H9 (cell line): ENCODE data around the gene NR1H4. TPM values are rescaled to one million over a fixed set of nuclear protein-coding genes. Genes with fewer than 3 reads are reported as not detected.
A peak's percentile ranks its signal among the peaks of the same experiment; 100 is the strongest.

Source experiments
- DNase-seq: peaks from one replicate; pipeline ENCODE4 v3.0.0-alpha.2; 2017
- H2AFZ ChIP-seq: one replicate; pipeline ENCODE4 v1.6.1; 2013; ENCODE audit warnings: mild to moderate bottlenecking, low read length, control low read depth, moderate library complexity
- H2AK5ac ChIP-seq: 2 replicates; pipeline ENCODE4 v1.6.1; 2013; ENCODE audit warnings: low read length, control low read depth, mixed read lengths; ENCODE audit not compliant: insufficient read length
- H2BK120ac ChIP-seq: one replicate; pipeline ENCODE4 v1.6.1; 2013; ENCODE audit warnings: low read depth, mild to moderate bottlenecking, low read length, control low read depth, inconsistent platforms; ENCODE audit not compliant: poor library complexity, severe bottlenecking
- H2BK12ac ChIP-seq: 2 replicates; pipeline ENCODE4 v1.6.1; 2013; ENCODE audit warnings: low read length, control low read depth, mixed read lengths, low read depth; ENCODE audit not compliant: insufficient read length
- H2BK15ac ChIP-seq: 2 replicates; pipeline ENCODE4 v1.6.1; 2013; ENCODE audit warnings: low read depth, low read length, control low read depth
- H2BK20ac ChIP-seq: one replicate; pipeline ENCODE4 v1.6.1; 2013; ENCODE audit warnings: low read depth, mild to moderate bottlenecking, low read length, control low read depth, inconsistent platforms; ENCODE audit not compliant: poor library complexity, severe bottlenecking
- H2BK5ac ChIP-seq: 2 replicates; pipeline ENCODE4 v1.6.1; 2013; ENCODE audit warnings: low read length, control low read depth, mixed read lengths; ENCODE audit not compliant: insufficient read length
- H3K14ac ChIP-seq: 2 replicates; pipeline ENCODE4 v1.6.1; 2013; ENCODE audit warnings: low read length, control low read depth; ENCODE audit not compliant: insufficient read depth
- H3K18ac ChIP-seq: 2 replicates; pipeline ENCODE4 v1.6.1; 2013; ENCODE audit warnings: low read depth, mild to moderate bottlenecking, mixed read lengths, low read length, control low read depth; ENCODE audit not compliant: insufficient read length
- H3K23ac ChIP-seq: 2 replicates; pipeline ENCODE4 v1.6.1; 2013; ENCODE audit warnings: low read length, control low read depth, mixed read lengths, low read depth; ENCODE audit not compliant: insufficient read length
- H3K23me2 ChIP-seq: 2 replicates; pipeline ENCODE4 v1.6.1; 2013; ENCODE audit warnings: low read depth, mild to moderate bottlenecking, mixed read lengths, low read length, control low read depth; ENCODE audit not compliant: insufficient read length, poor library complexity, severe bottlenecking
- H3K27ac ChIP-seq: 2 replicates; pipeline ENCODE4 v1.5.1; 2013; ENCODE audit warnings: low read length, control low read depth, mixed read lengths, low read depth; ENCODE audit not compliant: insufficient read length
- H3K27me3 ChIP-seq: 2 replicates; pipeline ENCODE4 v1.6.1; 2013; ENCODE audit warnings: low read length, control low read depth, inconsistent platforms; ENCODE audit not compliant: insufficient read depth
- H3K4ac ChIP-seq: 2 replicates; pipeline ENCODE4 v1.6.1; 2013; ENCODE audit warnings: low read depth, mild to moderate bottlenecking, control low read depth, inconsistent platforms, low read length, moderate library complexity
- H3K4me1 ChIP-seq: 2 replicates; pipeline ENCODE4 v1.6.1; 2013; ENCODE audit warnings: low read length, control low read depth, inconsistent platforms; ENCODE audit not compliant: insufficient read depth
- H3K4me2 ChIP-seq: 2 replicates; pipeline ENCODE4 v1.6.1; 2013; ENCODE audit warnings: low read length, control low read depth, mixed read lengths; ENCODE audit not compliant: insufficient read length, insufficient read depth
- H3K56ac ChIP-seq: 2 replicates; pipeline ENCODE4 v1.6.1; 2013; ENCODE audit warnings: low read depth, mild to moderate bottlenecking, mixed read lengths, low read length, control low read depth; ENCODE audit not compliant: insufficient read length
- H3K79me1 ChIP-seq: 2 replicates; pipeline ENCODE4 v1.6.1; 2013; ENCODE audit warnings: low read depth, mild to moderate bottlenecking, moderate library complexity, low read length, control low read depth, inconsistent platforms; ENCODE audit not compliant: insufficient read depth, poor library complexity, severe bottlenecking
- H3K79me2 ChIP-seq: 2 replicates; pipeline ENCODE4 v1.6.1; 2013; ENCODE audit warnings: low read length, control low read depth, inconsistent platforms; ENCODE audit not compliant: insufficient read depth
- H3K9ac ChIP-seq: 2 replicates; pipeline ENCODE4 v1.6.1; 2013; ENCODE audit warnings: low read length, control low read depth, mixed read lengths; ENCODE audit not compliant: insufficient read length; ENCODE audit errors: extremely low read depth
- H3K9me3 ChIP-seq: one replicate; pipeline ENCODE4 v1.6.1; 2013; ENCODE audit warnings: low read depth, low read length, inconsistent platforms; ENCODE audit not compliant: control insufficient read depth
- H3T11ph ChIP-seq: one replicate; pipeline ENCODE4 v1.6.1; 2013; ENCODE audit warnings: mild to moderate bottlenecking, low read length, control low read depth, inconsistent platforms
- H4K20me1 ChIP-seq: one replicate; pipeline ENCODE4 v1.6.1; 2013; ENCODE audit not compliant: control insufficient read depth, insufficient read length, insufficient read depth
- H4K5ac ChIP-seq: 2 replicates; pipeline ENCODE4 v1.6.1; 2013; ENCODE audit warnings: low read depth, mild to moderate bottlenecking, mixed read lengths, low read length, control low read depth; ENCODE audit not compliant: insufficient read length
- H4K8ac ChIP-seq: replicated peaks from 2 replicates; pipeline ENCODE4 v1.6.1; 2013; ENCODE audit warnings: low read length, control low read depth, mixed read lengths, low read depth; ENCODE audit not compliant: insufficient read length
- H4K91ac ChIP-seq: 2 replicates; pipeline ENCODE4 v1.6.1; 2013; ENCODE audit warnings: low read depth, mild to moderate bottlenecking, moderate library complexity, mixed read lengths, low read length, control low read depth; ENCODE audit not compliant: insufficient read length
- H3K27ac Mint-ChIP-seq, 3 experiments: 2 replicates in 2 of 3; 3 replicates in 1 of 3; pipeline ENCODE4 v1.8.0; 2020 to 2021; ENCODE audit warnings: mixed read lengths in 3 of 3, mild to moderate bottlenecking in 1 of 3, moderate library complexity in 1 of 3
- H3K27me3 Mint-ChIP-seq: 2 replicates; pipeline ENCODE4 v1.8.0; 2021; ENCODE audit warnings: low read depth, mild to moderate bottlenecking, moderate library complexity, mixed read lengths
- H3K36me3 Mint-ChIP-seq, 3 experiments: 2 replicates in 2 of 3; 3 replicates in 1 of 3; pipeline ENCODE4 v1.8.0; 2020 to 2021; ENCODE audit warnings: low read depth in 3 of 3, mixed read lengths in 3 of 3; ENCODE audit not compliant: insufficient read depth in 1 of 3
- H3K4me1 Mint-ChIP-seq, 2 experiments: 2 replicates each; pipeline ENCODE4 v1.8.0; 2020; ENCODE audit warnings: mixed read lengths in 2 of 2
- H3K4me3 Mint-ChIP-seq, 2 experiments: 2 replicates in 1 of 2; 3 replicates in 1 of 2; pipeline ENCODE4 v1.8.0; 2020 to 2021; ENCODE audit warnings: mild to moderate bottlenecking in 2 of 2, mixed read lengths in 2 of 2, moderate library complexity in 1 of 2
- H3K9me3 Mint-ChIP-seq, 2 experiments: 2 replicates in 1 of 2; 3 replicates in 1 of 2; pipeline ENCODE4 v1.8.0; 2020; ENCODE audit warnings: mild to moderate bottlenecking in 2 of 2, mixed read lengths in 2 of 2, moderate library complexity in 1 of 2
- WGBS: extraction: QIAGEN DNeasy Blood & Tissue Kit; methylation state at CpG from one replicate; pipeline ENCODE4 v1.1.7; 2013; ENCODE audit warnings: missing lambda C conversion rate, low lambda C conversion rate, mixed read lengths; ENCODE audit not compliant: insufficient read length; ENCODE audit errors: extremely low coverage; 5-methylcytosine and 5-hydroxymethylcytosine counted together
- total RNA-seq: library from RNA; stranded (reverse); gene quantifications from 2 replicates; pipeline ENCODE4 v1.2.1, GENCODE V29; 2021
- TF ChIP-seq, protein P1 (sequence below): fragments of 200-600 bp; sonication (generic); conservative IDR thresholded peaks from 3 replicates; pipeline ENCODE4 v1.8.0; 2021; ENCODE audit warnings: antibody characterized with exemption, mild to moderate bottlenecking

NR1H4 gene
- total RNA-seq, 1 experiment from 2014 or later, result not detected

DNA sequence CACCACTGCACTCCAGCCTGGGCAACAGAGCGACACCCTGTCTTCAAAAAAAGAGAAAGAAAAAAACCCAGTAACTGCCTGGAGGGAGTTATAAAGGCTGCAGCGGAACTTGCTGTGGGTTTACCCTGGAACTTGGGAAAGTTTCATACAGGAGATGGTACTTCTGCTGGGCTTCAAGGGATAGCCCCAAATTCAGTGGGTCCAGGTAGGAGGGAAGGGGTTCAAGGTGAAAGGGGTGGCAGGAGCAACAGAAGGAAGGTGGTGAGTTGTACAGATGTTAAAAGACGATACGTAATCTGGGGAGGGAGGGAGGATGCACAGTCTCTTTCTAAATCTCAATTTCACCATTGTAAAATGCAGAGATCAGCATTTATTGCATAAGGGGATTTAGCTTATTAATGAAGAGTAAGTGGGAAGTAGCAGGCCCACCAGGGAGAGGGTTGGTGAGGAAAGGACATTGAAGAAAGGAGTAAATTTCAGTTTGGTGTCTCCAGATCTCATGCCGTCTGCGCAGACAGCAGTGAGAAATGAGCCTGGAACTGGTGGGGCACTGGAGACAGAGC, 91.3 kb downstream of the NR1H4 start:
- WGBS, result no CpG with 5 or more reads among the region's 6 CpGs
- H3K9me3 Mint-ChIP-seq, result peaks cover 0 to 4% of the 10 kb centered on the region in 2 experiments; a peak in 1 of 5 replicates
- H2BK12ac ChIP-seq, result no peak overlapping the region
- no peak overlapping the region for H2AFZ ChIP-seq
- H3K79me2 ChIP-seq, result no peaks in the 10 kb centered on the region
- H3K4me3 Mint-ChIP-seq, result no peak overlapping the region; a peak in 1 of 5 replicates
- H3K56ac ChIP-seq, result no peak overlapping the region
- H3K4me1 Mint-ChIP-seq, result peaks cover 5% of the 10 kb centered on the region in 2 experiments; a peak in 2 of 4 replicates
- H3K4me1 ChIP-seq, result no peaks in the 10 kb centered on the region
- no peak overlapping the region for H3K27ac ChIP-seq
- H4K5ac ChIP-seq, result no peak overlapping the region
- DNase-seq, result no peak
- H2AK5ac ChIP-seq, result no peak overlapping the region
- H3K27ac Mint-ChIP-seq, result peak overlapping the region in 1 of 3 experiments; percentile 70; a peak in 1 of 7 replicates
- no peak overlapping the region for H3K4ac ChIP-seq
- H4K91ac ChIP-seq, result no peak overlapping the region
- H3K4me2 ChIP-seq, result no peak overlapping the region
- TF ChIP-seq, protein P1, sequence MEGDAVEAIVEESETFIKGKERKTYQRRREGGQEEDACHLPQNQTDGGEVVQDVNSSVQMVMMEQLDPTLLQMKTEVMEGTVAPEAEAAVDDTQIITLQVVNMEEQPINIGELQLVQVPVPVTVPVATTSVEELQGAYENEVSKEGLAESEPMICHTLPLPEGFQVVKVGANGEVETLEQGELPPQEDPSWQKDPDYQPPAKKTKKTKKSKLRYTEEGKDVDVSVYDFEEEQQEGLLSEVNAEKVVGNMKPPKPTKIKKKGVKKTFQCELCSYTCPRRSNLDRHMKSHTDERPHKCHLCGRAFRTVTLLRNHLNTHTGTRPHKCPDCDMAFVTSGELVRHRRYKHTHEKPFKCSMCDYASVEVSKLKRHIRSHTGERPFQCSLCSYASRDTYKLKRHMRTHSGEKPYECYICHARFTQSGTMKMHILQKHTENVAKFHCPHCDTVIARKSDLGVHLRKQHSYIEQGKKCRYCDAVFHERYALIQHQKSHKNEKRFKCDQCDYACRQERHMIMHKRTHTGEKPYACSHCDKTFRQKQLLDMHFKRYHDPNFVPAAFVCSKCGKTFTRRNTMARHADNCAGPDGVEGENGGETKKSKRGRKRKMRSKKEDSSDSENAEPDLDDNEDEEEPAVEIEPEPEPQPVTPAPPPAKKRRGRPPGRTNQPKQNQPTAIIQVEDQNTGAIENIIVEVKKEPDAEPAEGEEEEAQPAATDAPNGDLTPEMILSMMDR, result no peak
- no peak overlapping the region for H3K14ac ChIP-seq
- H3T11ph ChIP-seq, result no peak overlapping the region
- no peaks in the 10 kb centered on the region for H3K36me3 Mint-ChIP-seq
- no peak overlapping the region for H2BK5ac ChIP-seq
- no peaks in the 10 kb centered on the region for H3K27me3 ChIP-seq
- no peak overlapping the region for H3K18ac ChIP-seq
- H3K9ac ChIP-seq, result no peak overlapping the region
- H3K27me3 Mint-ChIP-seq, result no peaks in the 10 kb centered on the region; the same call in 1 of the 2 replicates
- H4K8ac ChIP-seq, result no peak overlapping the region
- H2BK20ac ChIP-seq, result no peak overlapping the region
- H2BK15ac ChIP-seq, result no peak overlapping the region
- no peaks in the 10 kb centered on the region for H3K9me3 ChIP-seq
- H3K23ac ChIP-seq, result no peak overlapping the region
- H4K20me1 ChIP-seq, result no peaks in the 10 kb centered on the region
- no peaks in the 10 kb centered on the region for H3K79me1 ChIP-seq
- H3K23me2 ChIP-seq, result no peaks in the 10 kb centered on the region
- no peak overlapping the region for H2BK120ac ChIP-seq
